SK-N-SH (cell line): Measurements from ENCODE around the gene RAB8A. TPM values are rescaled to one million over a fixed set of nuclear protein-coding genes. Genes with fewer than 3 reads are reported as not detected.

Experiments
- CTCF ChIA-PET: fragments of 300-600, 350-600 bp; formaldehyde crosslinking; extraction: SDS; loops from one replicate; lab custom pipeline; 2021; lab: Yijun Ruan, JAX
- POLR2A ChIA-PET: fragments of 350-600 bp; sonication (Branson Sonifier 250); formaldehyde crosslinking; extraction: SDS; loops from one replicate; lab custom pipeline; 2020; ENCODE audit warnings: antibody characterized with exemption, inconsistent platforms; lab: Yijun Ruan, JAX
- DNase-seq: peaks from one replicate; pipeline ENCODE4 v3.0.0; 2012
- H2AFZ ChIP-seq: fragments of 200-600 bp; sonication (generic); 2 replicates; pipeline ENCODE4 v1.8.1; 2016; ENCODE audit warnings: antibody characterized with exemption, mild to moderate bottlenecking, low read depth
- H3F3A ChIP-seq: fragments of 200-600 bp; sonication (generic); replicated peaks from 2 replicates; pipeline ENCODE3; 2016; ENCODE audit warnings: antibody characterized with exemption, mild to moderate bottlenecking; ENCODE audit not compliant: insufficient read depth
- H3K27ac ChIP-seq, 2 experiments: fragments of 200-500 bp in 1 of 2; fragments of 200-600 bp in 1 of 2; sonication (Bioruptor generic) in 1 of 2; sonication (generic), shearing (Covaris generic) in 1 of 2; 2 replicates each; pipeline versions ENCODE4 v1.5.1 to v1.6.1; 2014 to 2016; ENCODE audit warnings: low read depth in 2 of 2, inconsistent platforms in 1 of 2, low read length in 1 of 2, mild to moderate bottlenecking in 1 of 2, mixed read lengths in 1 of 2
- H3K27me3 ChIP-seq: fragments of 200-600 bp; sonication (generic), shearing (Covaris generic); 2 replicates; pipeline ENCODE4 v1.6.1; 2016; ENCODE audit warnings: mixed run types; ENCODE audit not compliant: insufficient read depth
- H3K36me3 ChIP-seq, 2 experiments: fragments of 200-500 bp in 1 of 2; fragments of 200-600 bp in 1 of 2; sonication (Bioruptor generic) in 1 of 2; sonication (generic) in 1 of 2; replicated peaks in 1 of 2; 2 replicates each; pipeline versions ENCODE3 to v1.5.1; 2014 to 2016; ENCODE audit warnings: low read length in 1 of 2, mild to moderate bottlenecking in 1 of 2; ENCODE audit not compliant: insufficient read depth in 2 of 2, control insufficient read depth in 1 of 2
- H3K4me1 ChIP-seq, 2 experiments: fragments of 200-500 bp in 1 of 2; fragments of 200-600 bp in 1 of 2; sonication (Bioruptor generic) in 1 of 2; sonication (generic), shearing (Covaris generic) in 1 of 2; 2 replicates each; pipeline versions ENCODE4 v1.5.1 to v1.6.1; 2014 to 2016; ENCODE audit warnings: low read depth in 1 of 2, low read length in 1 of 2, mixed run types in 1 of 2; ENCODE audit not compliant: insufficient read depth in 2 of 2, control insufficient read depth in 1 of 2
- H3K4me2 ChIP-seq: fragments of 200-600 bp; sonication (generic), shearing (Covaris generic); 2 replicates; pipeline ENCODE4 v1.6.1; 2017; ENCODE audit warnings: mixed run types
- H3K4me3 ChIP-seq, 2 experiments: fragments of 200-500 bp in 1 of 2; fragments of 200-600 bp in 1 of 2; sonication (Bioruptor generic) in 1 of 2; sonication (generic), shearing (Covaris generic) in 1 of 2; 2 replicates each; pipeline versions ENCODE4 v1.5.1 to v1.8.1; 2014 to 2016; ENCODE audit warnings: low read depth in 2 of 2, inconsistent platforms in 1 of 2, low read length in 1 of 2, mild to moderate bottlenecking in 1 of 2, mixed read lengths in 1 of 2, moderate library complexity in 1 of 2
- H3K79me2 ChIP-seq: fragments of 200-600 bp; sonication (generic); 2 replicates; pipeline ENCODE4 v1.8.1; 2017; ENCODE audit warnings: mild to moderate bottlenecking; ENCODE audit not compliant: insufficient read depth
- H3K9ac ChIP-seq: fragments of 200-600 bp; sonication (generic); 2 replicates; pipeline ENCODE4 v1.6.1; 2017; ENCODE audit warnings: mixed run types
- H3K9me2 ChIP-seq: fragments of 200-600 bp; sonication (generic); 2 replicates; pipeline ENCODE4 v1.6.1; 2017; ENCODE audit warnings: mixed run types
- H3K9me3 ChIP-seq: fragments of 200-600 bp; sonication (generic); 2 replicates; pipeline ENCODE4 v1.6.1; 2017; ENCODE audit warnings: mixed run types, mild to moderate bottlenecking, moderate library complexity
- H4K20me1 ChIP-seq: fragments of 200-600 bp; sonication (generic); 2 replicates; pipeline ENCODE4 v1.6.1; 2017; ENCODE audit warnings: mild to moderate bottlenecking, mixed run types; ENCODE audit not compliant: insufficient read depth
- EP300 ChIP-seq, 2 experiments: IDR thresholded peaks; 2 replicates each; pipeline versions ENCODE4 v1.4.0 to v1.6.1; 2012; ENCODE audit warnings: borderline replicate concordance in 1 of 2, low read depth in 1 of 2, low read length in 1 of 2
- GABPA ChIP-seq: IDR thresholded peaks from 2 replicates; pipeline ENCODE4 v1.4.0; 2012; ENCODE audit warnings: low read depth, mild to moderate bottlenecking
- POLR2AphosphoS5 ChIP-seq: IDR thresholded peaks from 2 replicates; pipeline ENCODE4 v1.6.1; 2012; ENCODE audit warnings: low read depth, low read length
- RAD21 ChIP-seq: IDR thresholded peaks from 2 replicates; pipeline ENCODE4 v1.6.1; 2012; ENCODE audit warnings: mild to moderate bottlenecking, low read length
- RCOR1 ChIP-seq: fragments of 150-350 bp; IDR thresholded peaks from 2 replicates; pipeline ENCODE4 v1.6.1; 2017; ENCODE audit warnings: antibody characterized with exemption, low read length
- SIN3A ChIP-seq: IDR thresholded peaks from 2 replicates; pipeline ENCODE4 v1.6.1; 2012; ENCODE audit warnings: low read depth, mild to moderate bottlenecking, low read length, moderate library complexity, borderline replicate concordance
- TEAD4 ChIP-seq: IDR thresholded peaks from 2 replicates; pipeline ENCODE4 v1.4.0; 2012; ENCODE audit warnings: mild to moderate bottlenecking, borderline replicate concordance; ENCODE audit not compliant: insufficient read depth
- WGBS: methylation state at CpG from one replicate; pipeline ENCODE4 v1.1.6; 2017; ENCODE audit warnings: low lambda C conversion rate; 5-methylcytosine and 5-hydroxymethylcytosine counted together
- polyA plus RNA-seq, 3 experiments: library from polyadenylated mRNA; depleted of rRNA; stranded (reverse); fragments of >200 nt; gene quantifications; 2 replicates each; pipeline ENCODE4 v1.2.3, GENCODE V29; 2012
- TF ChIP-seq, protein P1 (sequence below): IDR thresholded peaks from 2 replicates; pipeline ENCODE4; 2012
- TF ChIP-seq, protein P2 (sequence below): IDR thresholded peaks from 2 replicates; pipeline ENCODE4 v1.4.0; 2012; ENCODE audit warnings: low read depth, borderline replicate concordance
- TF ChIP-seq, protein P3 (sequence below): IDR thresholded peaks from 2 replicates; pipeline ENCODE4 v1.6.1; 2012; ENCODE audit warnings: mild to moderate bottlenecking, low read depth, low read length, moderate library complexity
- TF ChIP-seq, protein P4 (sequence below): IDR thresholded peaks from 2 replicates; pipeline ENCODE4 v1.4.0; 2012; ENCODE audit warnings: low read depth, borderline replicate concordance

The RAB8A gene
- polyA plus RNA-seq, 1 of the 3 experiments (the other 2 are of a cell fraction) = 55.2 TPM

DNA sequence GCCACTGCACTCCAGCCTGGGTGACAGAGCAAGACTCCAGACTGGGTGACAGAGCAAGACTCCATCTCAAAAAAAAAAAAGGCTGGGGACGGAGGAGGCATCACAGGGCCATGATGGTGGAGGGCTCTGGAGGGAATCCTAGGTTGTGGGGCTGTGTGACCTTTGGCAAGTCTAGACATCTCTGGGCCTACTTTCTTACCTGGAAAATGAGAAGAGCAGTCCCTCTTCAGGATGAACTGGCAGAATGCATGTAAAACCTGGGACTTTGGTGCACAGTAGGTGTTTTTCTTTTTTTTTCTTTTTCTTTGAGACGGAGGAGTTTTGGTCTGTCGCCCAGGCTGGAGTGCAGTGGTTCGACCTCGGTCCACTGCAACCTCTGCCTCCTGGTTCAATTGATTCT lies 48.0 kb downstream of the RAB8A start:
- WGBS = 71% methylated on average over 5 of the region's 5 CpGs
- Histone ChIP-seq H3K9ac (no peak overlapping the region), H3K4me2 (no peak overlapping the region), H3K4me1 (peaks cover 0 to 6% of the 10 kb centered on the region in 2 experiments; a peak in 1 of 4 replicates), H3K36me3 (no peaks in the 10 kb centered on the region), H3K27ac (no peak overlapping the region), H4K20me1 (no peaks in the 10 kb centered on the region), H3K27me3 (no peaks in the 10 kb centered on the region; the same call in 1 of the 2 replicates), H2AFZ (no peak overlapping the region), H3F3A (peaks cover 13% of the 10 kb centered on the region), H3K4me3 (no peak overlapping the region), H3K9me2 (no peaks in the 10 kb centered on the region), H3K79me2 (no peaks in the 10 kb centered on the region), H3K9me3 (no peaks in the 10 kb centered on the region)
- CTCF ChIA-PET = no interaction called here
- TF ChIP-seq EP300 (IDR thresholded peaks at IDR 0.05; ENCODE audit: borderline replicate concordance in 1 of 2, low read depth in 1 of 2, low read length in 1 of 2) = no peak
- no peak for TF ChIP-seq GABPA
- TF ChIP-seq TEAD4 = no peak
- TF ChIP-seq SIN3A = no peak
- TF ChIP-seq POLR2AphosphoS5 = no peak
- TF ChIP-seq, protein P1, sequence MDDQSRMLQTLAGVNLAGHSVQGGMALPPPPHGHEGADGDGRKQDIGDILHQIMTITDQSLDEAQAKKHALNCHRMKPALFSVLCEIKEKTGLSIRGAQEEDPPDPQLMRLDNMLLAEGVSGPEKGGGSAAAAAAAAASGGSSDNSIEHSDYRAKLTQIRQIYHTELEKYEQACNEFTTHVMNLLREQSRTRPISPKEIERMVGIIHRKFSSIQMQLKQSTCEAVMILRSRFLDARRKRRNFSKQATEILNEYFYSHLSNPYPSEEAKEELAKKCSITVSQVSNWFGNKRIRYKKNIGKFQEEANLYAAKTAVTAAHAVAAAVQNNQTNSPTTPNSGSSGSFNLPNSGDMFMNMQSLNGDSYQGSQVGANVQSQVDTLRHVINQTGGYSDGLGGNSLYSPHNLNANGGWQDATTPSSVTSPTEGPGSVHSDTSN = no peak
- TF ChIP-seq RCOR1 = no peak
- TF ChIP-seq, protein P2, sequence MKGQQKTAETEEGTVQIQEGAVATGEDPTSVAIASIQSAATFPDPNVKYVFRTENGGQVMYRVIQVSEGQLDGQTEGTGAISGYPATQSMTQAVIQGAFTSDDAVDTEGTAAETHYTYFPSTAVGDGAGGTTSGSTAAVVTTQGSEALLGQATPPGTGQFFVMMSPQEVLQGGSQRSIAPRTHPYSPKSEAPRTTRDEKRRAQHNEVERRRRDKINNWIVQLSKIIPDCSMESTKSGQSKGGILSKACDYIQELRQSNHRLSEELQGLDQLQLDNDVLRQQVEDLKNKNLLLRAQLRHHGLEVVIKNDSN = no peak
- TF ChIP-seq, protein P3, sequence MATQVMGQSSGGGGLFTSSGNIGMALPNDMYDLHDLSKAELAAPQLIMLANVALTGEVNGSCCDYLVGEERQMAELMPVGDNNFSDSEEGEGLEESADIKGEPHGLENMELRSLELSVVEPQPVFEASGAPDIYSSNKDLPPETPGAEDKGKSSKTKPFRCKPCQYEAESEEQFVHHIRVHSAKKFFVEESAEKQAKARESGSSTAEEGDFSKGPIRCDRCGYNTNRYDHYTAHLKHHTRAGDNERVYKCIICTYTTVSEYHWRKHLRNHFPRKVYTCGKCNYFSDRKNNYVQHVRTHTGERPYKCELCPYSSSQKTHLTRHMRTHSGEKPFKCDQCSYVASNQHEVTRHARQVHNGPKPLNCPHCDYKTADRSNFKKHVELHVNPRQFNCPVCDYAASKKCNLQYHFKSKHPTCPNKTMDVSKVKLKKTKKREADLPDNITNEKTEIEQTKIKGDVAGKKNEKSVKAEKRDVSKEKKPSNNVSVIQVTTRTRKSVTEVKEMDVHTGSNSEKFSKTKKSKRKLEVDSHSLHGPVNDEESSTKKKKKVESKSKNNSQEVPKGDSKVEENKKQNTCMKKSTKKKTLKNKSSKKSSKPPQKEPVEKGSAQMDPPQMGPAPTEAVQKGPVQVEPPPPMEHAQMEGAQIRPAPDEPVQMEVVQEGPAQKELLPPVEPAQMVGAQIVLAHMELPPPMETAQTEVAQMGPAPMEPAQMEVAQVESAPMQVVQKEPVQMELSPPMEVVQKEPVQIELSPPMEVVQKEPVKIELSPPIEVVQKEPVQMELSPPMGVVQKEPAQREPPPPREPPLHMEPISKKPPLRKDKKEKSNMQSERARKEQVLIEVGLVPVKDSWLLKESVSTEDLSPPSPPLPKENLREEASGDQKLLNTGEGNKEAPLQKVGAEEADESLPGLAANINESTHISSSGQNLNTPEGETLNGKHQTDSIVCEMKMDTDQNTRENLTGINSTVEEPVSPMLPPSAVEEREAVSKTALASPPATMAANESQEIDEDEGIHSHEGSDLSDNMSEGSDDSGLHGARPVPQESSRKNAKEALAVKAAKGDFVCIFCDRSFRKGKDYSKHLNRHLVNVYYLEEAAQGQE = no peak
- TF ChIP-seq, protein P4, sequence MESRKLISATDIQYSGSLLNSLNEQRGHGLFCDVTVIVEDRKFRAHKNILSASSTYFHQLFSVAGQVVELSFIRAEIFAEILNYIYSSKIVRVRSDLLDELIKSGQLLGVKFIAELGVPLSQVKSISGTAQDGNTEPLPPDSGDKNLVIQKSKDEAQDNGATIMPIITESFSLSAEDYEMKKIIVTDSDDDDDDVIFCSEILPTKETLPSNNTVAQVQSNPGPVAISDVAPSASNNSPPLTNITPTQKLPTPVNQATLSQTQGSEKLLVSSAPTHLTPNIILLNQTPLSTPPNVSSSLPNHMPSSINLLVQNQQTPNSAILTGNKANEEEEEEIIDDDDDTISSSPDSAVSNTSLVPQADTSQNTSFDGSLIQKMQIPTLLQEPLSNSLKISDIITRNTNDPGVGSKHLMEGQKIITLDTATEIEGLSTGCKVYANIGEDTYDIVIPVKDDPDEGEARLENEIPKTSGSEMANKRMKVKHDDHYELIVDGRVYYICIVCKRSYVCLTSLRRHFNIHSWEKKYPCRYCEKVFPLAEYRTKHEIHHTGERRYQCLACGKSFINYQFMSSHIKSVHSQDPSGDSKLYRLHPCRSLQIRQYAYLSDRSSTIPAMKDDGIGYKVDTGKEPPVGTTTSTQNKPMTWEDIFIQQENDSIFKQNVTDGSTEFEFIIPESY = no peak
- no peak for TF ChIP-seq RAD21
- no peak for DNase-seq
- POLR2A ChIA-PET = no interaction called here
